HuH-7.5 (cell line): ENCODE measurements around the gene GAREM1.

ENCODE experiments used
- DNase-seq: peaks from one replicate; pipeline ENCODE4 v3.0.0; 2011; ENCODE audit warnings: low spot score

The GAREM1 gene

DNA sequence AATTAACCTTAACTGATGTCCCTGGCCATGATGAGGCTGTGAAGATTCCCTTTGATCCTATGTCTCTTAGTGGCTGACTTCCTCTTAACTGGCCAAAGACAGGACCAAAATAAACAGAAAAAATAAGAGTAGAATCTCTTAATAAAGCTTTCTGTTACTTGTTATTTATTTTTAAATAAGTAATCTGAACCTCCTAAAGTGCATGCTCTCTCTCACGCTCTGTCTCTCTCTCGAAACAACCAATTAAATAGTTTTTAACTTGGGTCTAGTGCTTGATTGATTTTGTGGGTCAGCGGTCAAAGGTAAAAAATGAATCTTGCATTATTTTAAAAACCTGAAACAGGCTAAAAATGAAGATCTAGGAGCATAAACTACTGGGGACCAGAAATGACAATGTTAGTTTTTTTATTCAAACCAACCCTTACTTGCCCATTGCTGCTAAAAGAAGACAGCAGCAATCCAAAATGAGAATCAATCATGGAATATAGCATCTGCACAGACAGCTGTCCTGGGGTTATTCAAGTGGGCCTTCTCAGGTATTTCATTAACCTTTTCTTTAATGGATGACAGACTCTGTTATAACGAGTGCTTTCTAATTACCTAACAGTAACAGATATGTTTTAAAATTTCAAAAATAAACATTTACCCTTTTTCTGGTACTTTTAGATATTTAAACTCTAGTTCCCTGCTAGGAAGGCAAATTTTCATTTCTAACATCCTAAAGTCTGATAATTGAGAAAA, 11.2 kb downstream of the GAREM1 start:
- DNase-seq: no peak

DNA sequence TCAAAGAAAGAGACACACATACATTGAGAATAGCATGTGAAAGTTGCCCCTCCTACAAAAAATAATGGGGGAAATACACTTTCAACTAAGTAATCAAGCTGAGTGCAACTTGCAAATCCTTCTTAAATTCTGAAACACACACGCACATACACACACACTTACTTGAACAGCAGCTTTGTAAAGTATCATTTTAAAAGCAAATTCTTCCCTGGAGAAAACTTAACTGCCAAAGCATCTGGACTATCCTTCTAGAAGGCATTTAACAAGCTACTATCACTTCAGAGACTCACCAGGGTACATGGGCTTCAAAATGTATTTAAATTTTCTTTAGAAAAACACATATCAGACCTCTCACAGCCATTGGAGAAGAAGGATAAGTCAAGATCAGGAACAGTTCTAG, 15.3 kb downstream of the GAREM1 start:
- no peak for DNase-seq

DNA sequence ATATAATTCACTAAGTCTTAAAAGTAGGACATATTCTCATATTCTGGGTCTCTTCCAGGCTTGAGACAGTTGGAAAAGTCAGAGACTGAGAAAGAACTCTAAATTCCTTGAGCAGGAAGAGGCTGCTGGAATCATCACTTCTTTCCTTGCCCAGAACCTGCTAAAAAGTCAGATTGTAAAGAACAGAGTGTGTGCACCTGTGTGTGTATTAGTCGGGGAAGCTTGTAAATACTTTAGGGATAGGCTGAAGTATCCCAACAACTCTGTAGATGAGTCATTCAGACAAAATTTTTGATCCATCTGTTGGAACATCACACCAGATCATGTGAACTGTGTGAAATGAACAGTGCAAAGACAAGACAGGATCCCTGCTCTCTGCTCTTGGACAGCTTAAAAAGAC, 16.1 kb downstream of the GAREM1 start:
- no peak for DNase-seq

DNA sequence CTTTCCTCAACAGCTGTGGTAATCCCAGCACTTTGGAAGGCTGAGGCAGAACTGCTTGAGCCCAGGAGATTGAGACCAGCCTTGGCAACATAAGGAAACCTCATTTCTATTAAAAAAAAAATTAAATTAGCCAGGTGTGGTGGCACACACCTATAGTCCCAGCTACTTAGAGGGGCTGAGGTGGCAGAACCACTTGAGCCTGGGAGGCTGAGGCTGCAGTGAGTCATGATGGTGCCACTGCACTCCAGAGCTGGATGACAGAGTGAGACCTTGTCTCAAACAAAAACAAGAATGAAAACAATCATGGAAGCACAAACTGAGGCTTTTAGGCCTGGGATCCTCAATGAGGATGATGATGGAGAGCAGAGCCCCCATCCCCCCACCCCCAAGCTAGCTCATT, 19.8 kb downstream of the GAREM1 start:
- no peak for DNase-seq

DNA sequence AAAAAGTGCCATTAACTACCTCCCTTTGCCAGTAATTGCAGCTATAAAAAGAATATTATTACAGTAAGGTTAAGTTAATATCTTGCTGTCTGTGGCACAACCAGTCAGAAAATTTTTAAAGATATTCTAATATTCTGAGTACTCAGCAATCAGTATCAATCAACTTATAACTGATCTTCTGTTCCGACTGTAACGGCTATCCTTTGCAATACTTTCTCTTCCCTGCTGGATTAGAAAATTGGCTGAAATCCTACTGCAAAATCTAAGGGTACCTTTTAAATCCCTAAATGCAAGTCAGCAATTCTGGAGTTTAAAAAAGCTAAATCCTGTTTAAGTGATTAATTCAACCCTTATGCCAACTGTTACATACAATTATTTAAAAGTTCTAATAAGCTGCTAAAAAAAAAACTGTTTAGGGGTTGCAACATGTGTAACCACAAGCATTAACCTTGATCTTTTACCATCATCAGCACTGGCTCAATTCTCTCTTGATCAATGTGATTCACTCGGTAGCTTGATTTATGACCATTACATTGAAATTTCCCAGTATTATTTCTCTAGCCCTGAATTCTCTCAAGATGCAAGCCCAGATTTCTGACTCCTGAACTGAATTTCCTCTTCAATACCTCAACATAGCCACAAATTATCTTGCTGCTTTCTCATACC, 20.5 kb downstream of the GAREM1 start:
- DNase-seq: no peak

DNA sequence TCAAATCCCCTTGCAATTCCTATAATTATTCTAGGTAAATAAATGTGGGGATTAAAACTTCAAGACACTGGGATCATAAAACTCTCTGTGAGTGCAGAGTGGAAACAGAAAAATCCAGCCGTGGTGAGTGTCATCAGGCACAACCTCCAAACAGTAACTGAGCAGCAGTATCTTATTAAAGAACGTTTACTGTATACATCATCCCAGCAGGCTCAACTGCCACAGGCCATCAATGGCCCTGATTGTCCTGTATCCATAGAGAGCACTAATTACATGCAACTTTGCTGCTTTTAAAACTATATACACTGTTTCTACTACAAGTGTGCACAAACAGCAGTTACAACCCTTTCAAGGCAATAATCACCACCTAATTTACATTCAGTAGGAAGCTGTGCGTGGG, 23.9 kb downstream of the GAREM1 start:
- DNase-seq: no peak

DNA sequence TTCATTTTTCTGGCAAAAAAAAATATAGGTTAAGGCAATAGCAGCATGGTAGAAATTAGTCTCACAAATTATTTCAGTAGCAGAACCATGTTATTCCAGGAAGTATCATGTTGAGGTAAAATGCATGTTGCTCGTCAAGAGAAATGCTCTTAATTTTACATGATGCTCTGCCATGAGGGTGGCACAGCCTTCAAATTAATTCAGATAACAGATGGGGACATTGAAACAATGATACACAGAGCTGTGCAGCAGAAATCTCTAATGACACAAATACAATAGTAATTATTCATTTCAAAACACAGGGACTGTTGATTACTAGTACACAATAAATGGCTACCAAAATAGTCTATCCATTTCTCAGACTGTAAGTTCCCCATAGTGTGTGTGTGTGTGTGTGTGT, 24.8 kb downstream of the GAREM1 start:
- no peak for DNase-seq

DNA sequence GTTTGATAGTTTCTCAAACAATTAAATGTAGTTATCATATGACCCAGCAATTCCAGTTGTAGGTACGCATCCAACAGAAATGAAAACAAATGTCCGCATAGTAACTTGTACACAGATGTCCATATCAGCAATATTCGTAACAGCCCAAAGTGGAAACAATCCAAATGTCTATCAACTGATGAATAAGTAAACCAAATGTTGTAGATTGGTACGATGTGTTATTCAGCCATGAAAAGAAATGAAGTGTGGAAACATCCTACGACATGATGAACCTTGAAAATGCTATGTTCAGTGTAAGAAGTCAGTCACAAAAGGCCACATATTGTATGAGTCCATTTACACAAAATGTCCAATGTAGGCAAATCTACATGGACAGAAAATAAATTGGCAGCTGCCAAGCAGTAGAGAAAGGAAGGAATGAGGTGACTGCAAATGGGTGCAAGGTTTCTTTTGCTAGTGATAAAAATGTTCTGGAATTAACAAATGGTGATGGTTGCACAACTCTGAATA, 26.9 kb downstream of the GAREM1 start:
- DNase-seq: no peak

DNA sequence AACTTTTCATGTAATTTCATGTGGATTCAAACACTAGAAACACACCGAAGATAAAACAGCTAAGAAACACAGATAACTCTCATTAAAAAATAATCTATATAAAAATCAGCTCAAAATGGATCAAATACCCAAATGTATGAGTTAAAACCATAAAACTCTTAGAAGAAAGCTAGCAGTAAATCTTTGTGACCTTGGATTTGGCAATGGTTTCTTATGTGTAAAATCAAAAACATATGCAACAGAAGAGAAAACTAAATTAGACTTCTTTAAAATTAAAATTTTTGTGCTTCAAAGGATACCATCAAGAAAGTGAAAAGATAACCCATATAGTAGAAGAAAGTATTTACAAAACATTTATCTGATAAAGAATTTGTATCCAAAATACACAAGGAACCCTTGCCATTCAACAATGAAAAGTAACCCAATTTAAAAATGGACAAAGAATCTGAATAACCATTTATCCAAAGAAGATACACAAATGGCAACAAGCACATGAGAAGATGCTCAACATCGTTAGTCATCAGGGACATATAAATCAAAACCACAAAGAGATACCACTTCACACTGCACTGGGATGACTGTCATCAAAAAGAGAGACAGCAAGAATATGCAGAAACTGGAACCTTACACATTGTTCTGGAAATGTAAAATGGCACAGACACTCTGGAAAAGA, 27.5 kb downstream of the GAREM1 start:
- no peak for DNase-seq

DNA sequence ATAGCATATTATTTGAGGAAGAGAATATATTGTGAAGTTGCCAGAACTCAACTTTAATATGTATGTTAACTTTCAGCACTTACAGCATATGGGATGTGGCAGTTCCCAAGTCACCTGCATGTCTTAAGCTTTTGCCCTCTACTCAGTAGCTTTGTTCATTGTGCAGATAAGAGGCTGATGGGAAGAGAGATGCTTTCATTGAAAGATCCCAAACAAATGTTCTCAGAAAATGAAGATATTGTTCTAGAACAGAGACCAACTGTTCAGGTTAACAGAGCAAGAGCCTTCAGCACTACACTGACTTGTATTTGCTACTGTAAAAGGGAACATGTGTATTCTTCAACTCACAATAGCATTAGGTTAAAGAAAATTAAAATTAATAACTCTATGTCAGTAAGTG, 28.1 kb downstream of the GAREM1 start:
- DNase-seq: no peak

DNA sequence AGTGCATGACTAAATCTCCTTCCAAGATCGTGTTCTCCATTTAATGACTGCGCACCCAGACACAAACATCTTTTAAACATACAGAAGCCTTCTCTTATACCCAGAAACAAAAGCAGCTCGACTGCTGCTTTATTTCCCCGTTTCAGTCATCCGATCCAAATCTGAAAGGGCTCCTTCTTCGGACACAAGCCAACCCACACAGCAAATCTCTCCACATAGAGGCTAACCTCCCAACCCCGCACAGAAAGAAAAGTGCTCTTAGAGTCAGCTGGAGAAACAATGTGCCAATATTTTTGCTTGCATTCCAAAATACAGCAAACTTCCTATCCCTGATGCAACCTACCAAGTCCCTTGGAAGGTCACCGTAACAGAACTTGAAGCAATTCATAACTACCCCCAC, 29.1 kb downstream of the GAREM1 start:
- DNase-seq: no peak

DNA sequence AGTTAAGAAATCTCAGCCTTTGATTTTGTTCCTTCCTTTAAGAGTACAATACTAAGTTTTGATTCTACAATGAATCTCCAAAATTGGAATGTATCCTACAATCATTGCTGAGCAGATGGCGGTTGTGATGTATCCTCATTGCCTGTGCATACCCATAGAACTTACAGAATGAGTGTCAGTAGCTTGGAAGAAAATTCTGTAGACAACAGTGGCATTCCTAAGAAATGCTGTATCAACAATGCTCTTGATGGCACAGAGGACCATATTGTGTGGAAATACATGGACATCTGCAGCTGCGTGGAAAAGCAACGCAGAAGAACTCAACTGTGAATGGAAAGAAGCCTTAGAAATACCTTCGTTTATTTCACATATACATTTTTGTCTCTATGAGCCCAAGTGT, 30.2 kb downstream of the GAREM1 start:
- no peak for DNase-seq

DNA sequence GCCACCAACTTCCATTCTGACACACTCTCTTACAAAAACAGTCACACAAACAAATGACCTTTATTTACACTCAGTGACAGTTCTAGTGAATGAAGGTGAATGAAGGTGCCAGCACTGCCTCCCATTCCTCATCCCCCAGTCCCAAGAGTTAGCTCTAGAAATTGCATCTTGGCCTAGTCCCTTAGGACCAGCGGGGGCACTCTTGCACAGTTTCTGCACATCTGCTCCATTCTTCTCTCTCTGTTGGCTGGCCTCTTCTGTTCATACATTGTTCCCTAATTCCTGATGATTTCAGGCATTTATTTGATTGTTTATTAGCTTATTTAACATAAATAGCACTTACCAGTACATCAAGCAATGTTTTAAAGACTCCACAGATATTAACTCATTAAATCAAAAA, 30.9 kb downstream of the GAREM1 start:
- no peak for DNase-seq

DNA sequence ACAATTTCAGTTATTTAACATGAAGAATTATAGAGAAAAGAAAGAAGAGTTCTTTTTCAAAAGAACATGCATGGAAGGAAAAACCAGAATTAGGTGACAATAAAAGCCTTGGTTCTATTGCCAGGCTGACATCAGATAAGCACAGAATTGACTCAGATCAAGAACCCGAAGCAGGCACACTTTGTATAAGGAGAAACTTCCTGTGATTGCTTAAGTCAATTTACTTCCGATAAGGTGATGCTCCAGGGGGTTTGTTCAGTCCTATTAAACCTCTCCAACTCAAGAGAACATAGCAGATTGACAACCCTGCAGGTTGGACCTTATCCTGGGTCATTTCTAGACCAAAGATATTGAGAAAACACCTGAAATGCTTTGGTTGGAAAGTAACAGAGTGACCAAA, 31.4 kb downstream of the GAREM1 start:
- DNase-seq: no peak

DNA sequence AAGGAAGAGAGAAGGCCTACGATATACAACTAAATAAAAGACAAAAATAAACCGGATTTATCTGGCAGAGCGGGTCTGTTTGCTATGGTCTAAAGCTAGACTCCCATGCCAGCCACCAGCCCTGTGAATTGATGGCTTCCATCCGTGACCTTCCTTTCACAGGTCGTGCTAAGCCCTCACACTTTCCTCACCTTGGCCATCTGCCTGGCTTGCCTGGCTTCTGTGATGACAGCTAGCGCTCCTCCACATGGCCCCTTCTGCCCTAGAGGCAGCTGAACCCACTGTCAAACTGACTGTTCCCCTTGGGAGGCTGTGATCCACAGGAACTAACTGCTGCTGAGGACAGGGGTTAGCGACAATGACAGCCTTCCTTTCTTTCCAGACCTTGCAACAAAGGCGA, 32.5 kb downstream of the GAREM1 start:
- DNase-seq: no peak

DNA sequence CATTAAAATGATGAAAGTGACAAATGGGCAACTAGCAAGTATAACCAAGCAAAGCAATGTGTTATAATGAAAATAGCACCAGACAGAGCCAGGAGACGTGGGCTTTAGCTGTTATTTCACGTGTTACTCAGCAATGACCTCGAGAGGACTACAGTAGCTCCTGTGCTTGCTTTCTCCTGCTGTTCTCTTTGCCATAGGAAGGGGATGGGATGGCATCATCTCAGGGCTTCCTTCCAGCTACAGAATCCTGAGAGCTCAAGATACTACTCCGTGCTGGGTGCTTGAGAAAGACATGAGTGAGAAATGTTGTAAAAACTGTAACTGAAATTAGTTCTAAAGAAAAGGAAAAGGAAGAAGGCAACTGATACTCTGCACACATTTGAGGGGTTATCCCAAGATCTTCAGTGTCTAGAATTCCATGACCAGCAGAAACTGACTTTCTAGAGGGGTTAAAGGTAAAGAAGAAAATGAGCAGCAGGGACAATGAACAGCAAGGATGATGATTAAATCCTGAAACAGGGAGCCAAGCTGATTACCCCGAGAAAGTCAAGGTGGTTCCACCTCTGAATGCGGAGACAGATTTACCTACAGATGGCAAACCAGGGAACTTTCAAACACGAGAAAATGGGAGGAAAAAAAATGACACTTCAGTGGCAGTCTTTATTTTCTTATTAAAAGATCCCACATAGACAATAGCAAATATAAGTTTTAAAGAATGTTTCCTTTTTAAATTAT, 33.4 kb downstream of the GAREM1 start:
- no peak for DNase-seq

DNA sequence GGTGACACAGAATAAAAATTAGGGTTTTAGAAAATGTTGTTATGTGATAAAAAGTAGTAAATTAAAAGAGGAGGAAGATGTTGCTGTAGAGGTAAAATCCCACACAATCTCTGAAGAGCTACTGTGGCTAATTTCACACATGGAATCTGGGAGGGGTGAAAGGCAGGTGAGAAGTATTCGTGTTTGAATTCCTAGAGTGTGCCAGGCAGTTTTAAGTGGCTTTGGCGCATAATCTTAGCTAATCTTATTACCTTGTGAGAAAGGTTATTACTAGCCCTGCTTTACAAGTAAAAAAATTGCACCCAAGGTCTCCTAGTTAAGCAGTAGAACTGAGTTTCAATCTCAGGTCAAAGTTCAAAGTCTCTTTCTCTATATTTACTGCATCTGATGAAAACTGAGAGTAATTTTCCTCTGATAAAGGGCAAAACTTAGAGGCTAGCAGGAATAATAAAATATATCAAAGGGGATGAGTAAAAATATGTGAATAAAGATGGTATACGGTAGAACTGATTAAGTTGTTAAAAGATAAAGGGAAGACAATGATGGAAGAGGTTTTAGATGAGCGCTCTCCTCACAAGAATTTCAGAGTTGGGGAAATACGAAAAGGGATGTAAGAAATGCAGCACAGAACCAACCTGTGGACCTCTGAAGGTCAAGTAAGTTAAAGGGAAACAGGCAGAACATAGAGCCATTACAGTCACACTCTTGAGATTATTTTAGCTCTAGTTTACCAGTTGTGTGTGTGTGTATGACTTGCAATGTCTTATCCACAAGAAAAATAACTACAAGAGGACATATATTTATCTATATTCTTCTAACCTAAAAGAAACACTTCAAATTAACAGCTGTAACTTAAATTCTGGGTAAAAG, 34.8 kb downstream of the GAREM1 start:
- DNase-seq: no peak

DNA sequence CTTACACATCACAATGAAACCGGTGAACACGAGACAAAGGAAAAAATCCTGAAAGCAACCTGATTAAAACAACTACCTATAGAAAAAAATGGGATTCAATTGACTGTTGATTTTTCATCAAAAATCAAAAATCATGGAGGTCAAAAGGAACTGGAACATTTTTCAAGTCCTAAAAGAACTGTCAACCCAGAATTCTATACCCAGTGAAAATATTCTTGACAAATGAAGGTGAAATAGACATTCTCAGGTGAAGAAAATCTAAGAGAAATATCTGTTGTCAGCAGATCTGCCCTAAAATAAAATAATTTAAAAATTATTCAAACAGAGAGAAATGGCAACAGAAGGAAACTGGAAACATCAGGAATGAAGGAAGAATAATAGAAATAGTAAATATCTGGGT, 38.9 kb downstream of the GAREM1 start:
- DNase-seq: no peak

DNA sequence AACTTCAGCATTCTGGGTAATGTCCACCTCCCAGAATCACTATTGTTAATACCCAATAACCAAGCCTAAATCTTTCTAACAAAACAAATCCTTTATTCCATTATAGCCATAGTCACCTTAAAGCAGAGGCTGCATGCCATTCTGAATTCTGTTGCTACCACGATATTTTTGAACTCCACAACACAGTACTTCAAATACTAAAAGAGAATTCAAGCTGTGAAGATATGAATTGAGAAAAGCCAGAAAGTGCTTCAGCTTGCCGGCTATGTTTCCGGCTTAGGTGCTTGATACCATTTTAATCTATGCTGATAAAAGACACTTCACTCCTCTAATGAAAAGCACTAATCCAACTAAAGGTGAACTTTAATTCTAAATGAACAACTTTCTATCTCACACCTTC, 41.3 kb downstream of the GAREM1 start:
- DNase-seq: no peak

DNA sequence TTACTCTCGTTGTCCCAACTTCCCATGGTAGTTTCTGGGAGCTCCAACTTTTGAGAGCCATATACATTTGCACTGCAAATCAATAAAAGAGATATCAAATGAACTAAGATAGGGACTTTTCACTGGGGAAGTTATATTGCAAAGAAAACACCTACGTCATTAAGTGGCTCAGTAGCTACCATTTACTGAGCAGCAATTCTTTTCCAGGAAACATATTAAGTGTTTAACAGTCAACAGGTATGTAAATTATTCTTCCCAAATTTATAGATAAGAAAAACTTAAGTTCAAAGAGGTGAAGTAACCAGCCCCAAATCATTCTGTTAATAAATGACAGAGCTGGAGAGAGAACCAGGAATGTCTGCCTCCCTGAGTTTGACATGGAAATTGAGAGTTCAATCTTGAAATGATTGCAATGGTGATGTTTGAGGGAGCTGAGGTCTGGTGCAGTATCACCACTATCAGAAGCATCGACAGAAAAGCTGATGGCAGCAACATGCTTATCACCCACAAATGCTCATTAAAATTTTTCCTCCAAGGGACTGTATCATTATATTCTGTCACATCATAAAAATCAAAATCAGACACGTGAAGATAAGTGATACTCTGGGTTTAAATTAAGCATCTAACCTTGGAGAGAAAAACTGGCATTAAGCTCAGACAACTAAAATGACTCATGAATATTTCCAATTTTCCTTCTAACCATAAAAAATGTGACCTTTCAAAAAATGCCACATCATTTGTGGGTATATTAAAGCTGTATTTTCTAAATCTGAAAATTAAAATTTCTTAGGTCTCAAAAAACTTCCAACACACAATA, 43.4 kb downstream of the GAREM1 start:
- DNase-seq: no peak

DNA sequence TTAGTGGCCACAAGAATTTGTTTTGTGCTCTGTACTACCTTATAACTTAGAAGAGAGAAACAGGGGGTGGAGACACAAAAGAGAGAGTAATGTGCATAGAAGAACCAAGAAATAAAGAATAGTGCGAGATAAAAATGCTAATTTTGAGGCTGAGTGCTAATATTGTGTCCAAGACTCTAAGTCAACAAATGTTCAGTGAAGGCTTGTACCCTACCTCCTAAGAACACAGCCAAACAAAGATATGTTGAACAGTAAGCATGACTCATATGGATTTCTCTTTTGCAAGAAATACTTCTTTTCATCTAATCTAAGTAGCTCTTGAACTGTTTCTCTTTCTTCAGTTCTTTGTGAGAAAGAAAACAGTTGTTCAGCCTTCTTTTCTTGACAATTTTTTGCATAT, 45.2 kb downstream of the GAREM1 start:
- no peak for DNase-seq
